ENCODE data around the gene PPM1B.

DNA sequence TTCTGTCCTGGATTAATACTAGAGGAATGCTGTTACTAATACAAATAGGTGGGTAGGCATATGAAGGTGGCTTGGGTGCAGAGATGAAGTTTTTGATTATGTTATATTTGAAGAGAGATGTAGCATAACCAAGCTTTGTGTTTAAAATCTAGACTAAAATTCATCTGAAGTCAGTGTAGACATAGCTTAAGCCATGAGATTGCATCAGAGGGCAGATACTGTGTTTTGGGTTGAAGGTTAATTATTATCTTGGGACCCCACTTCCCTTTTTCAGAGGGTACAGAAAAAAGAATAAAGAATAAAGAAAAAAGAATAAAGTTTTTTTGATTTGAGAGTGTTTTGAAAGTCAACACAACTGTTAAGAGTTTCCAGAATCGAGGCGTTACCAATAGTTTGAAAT lies 13.0 kb downstream of the PPM1B start:
- TF ChIP-seq CTCF (IDR thresholded peaks at IDR 0.05) (no peak), POLR2A (IDR thresholded peaks at IDR 0.05) (no peak)

Measured in esophagus squamous epithelium (tissue), 4 donors.